ENCODE measurements around the gene LGALS3BP. TPM values are rescaled to one million over a fixed set of nuclear protein-coding genes. Genes with fewer than 3 reads are reported as not detected.

Gene LGALS3BP
- total and polyA plus RNA-seq, 10 donors: 33.6 to 188 (median 100) TPM

DNA sequence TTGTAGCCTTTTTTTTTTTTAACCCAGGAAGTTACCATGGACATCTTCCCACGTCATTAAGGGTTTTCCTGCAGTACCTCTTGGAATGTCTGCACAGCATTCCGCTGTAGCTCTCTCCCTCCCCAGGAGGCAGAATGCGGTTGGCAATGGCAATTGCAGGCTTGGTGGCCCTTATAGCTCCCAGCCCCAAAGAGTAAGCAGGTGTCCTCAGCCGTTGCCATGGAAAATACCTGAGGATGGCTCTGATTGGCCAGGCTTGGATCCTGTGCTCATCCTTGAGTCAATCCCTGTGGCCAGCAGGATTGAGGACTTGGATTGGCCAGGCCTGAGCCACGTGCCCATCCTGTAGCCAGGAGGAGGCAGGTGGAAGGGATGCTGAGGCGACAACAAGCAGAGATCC lies 39.0 kb downstream of the LGALS3BP start:
- TF ChIP-seq POLR2AphosphoS5 (IDR thresholded peaks at IDR 0.05) (no peak), POLR2A (IDR thresholded peaks at IDR 0.05) (no peak)
- TF ChIP-seq, protein P1, sequence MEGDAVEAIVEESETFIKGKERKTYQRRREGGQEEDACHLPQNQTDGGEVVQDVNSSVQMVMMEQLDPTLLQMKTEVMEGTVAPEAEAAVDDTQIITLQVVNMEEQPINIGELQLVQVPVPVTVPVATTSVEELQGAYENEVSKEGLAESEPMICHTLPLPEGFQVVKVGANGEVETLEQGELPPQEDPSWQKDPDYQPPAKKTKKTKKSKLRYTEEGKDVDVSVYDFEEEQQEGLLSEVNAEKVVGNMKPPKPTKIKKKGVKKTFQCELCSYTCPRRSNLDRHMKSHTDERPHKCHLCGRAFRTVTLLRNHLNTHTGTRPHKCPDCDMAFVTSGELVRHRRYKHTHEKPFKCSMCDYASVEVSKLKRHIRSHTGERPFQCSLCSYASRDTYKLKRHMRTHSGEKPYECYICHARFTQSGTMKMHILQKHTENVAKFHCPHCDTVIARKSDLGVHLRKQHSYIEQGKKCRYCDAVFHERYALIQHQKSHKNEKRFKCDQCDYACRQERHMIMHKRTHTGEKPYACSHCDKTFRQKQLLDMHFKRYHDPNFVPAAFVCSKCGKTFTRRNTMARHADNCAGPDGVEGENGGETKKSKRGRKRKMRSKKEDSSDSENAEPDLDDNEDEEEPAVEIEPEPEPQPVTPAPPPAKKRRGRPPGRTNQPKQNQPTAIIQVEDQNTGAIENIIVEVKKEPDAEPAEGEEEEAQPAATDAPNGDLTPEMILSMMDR (IDR thresholded peaks at IDR 0.05 in 8 of 11, conservative IDR thresholded peaks at IDR 0.05 in 3 of 11): no peak
- no peaks in the 10 kb centered on the region for H3K27me3 ChIP-seq (replicated peaks in 1 of 7)
- no peaks in the 10 kb centered on the region for H3K9me3 ChIP-seq
- no peak overlapping the region for H3K4me3 ChIP-seq
- DNase-seq: no peak
- intact Hi-C loops (cut with DNase I; ENCODE audit: low total_unique reads): no loop called here
- WGBS, 5 donors: 64 to 83% (median 75%) methylated on average over 6 of the region's 6 CpGs
- no peak overlapping the region for H3K27ac ChIP-seq
- peaks cover 0 to 8% (median 1%) of the 10 kb centered on the region in 6 donors for H3K4me1 ChIP-seq
- H3K36me3 ChIP-seq: no peaks in the 10 kb centered on the region

DNA sequence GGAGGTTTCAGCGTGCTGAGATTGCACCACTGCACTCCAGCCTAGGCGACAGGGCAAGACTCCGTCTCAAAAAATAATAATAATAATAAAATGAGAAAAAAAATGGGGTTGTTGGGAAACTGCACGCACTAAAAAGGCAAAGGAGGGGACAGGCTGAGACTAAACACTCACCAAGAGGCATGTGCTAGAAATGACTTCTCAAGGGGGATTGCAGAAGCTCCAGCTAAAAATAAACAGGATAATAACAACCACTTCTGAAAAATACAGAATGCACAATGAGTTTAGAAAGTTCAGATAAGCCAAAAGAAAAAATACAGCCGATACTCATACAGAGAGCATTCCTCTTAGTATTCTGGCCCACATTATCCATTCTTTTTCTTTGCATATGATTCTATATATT lies 39.5 kb downstream of the LGALS3BP start:
- intact Hi-C loops (cut with DNase I; ENCODE audit: low total_unique reads): no loop called here
- H3K4me3 ChIP-seq: no peak overlapping the region
- no peak for DNase-seq
- H3K27me3 ChIP-seq (replicated peaks in 1 of 7): no peaks in the 10 kb centered on the region
- H3K9me3 ChIP-seq: no peaks in the 10 kb centered on the region
- no peaks in the 10 kb centered on the region for H3K36me3 ChIP-seq
- WGBS, 5 donors: 82 to 94% (median 87%) methylated on average over 5 of the region's 5 CpGs
- peaks cover 0 to 13% (median 3%) of the 10 kb centered on the region in 6 donors for H3K4me1 ChIP-seq
- no peak overlapping the region for H3K27ac ChIP-seq
- TF ChIP-seq POLR2A (IDR thresholded peaks at IDR 0.05) (no peak), POLR2AphosphoS5 (IDR thresholded peaks at IDR 0.05) (no peak)

DNA sequence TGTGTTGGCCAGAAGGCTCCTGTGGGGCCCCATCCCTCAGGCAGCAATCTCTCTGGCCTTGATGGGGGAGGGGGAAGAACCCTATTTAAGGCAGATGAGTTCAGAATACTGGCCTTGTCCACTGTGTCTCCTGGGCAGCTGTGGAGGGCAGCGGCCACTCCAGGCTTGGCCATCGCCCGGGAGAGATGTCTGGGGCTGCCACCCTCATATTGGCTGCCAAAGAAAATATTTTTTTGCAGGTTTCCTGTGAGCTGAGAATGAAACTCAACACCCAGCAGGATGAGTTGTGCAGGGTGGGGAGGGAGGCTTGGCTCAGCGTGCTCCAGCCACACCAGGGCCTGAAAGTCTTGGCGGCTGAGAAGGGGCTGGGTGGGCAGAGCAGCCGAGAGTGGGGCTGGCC lies 40.1 kb downstream of the LGALS3BP start:
- H3K36me3 ChIP-seq: no peaks in the 10 kb centered on the region
- H3K27ac ChIP-seq: no peak overlapping the region
- TF ChIP-seq, protein P1 (IDR thresholded peaks at IDR 0.05 in 8 of 11, conservative IDR thresholded peaks at IDR 0.05 in 3 of 11): no peak
- TF ChIP-seq POLR2A (IDR thresholded peaks at IDR 0.05) (no peak), POLR2AphosphoS5 (IDR thresholded peaks at IDR 0.05) (no peak)
- no peak overlapping the region for H3K4me3 ChIP-seq
- intact Hi-C loops (cut with DNase I; ENCODE audit: low total_unique reads): no loop called here
- H3K9me3 ChIP-seq: no peaks in the 10 kb centered on the region
- WGBS, 5 donors: 74 to 89% (median 80%) methylated on average over 6 of the region's 6 CpGs
- H3K4me1 ChIP-seq: peaks cover 0 to 19% (median 6%) of the 10 kb centered on the region in 6 donors
- no peak for DNase-seq
- no peaks in the 10 kb centered on the region for H3K27me3 ChIP-seq (replicated peaks in 1 of 7)

DNA sequence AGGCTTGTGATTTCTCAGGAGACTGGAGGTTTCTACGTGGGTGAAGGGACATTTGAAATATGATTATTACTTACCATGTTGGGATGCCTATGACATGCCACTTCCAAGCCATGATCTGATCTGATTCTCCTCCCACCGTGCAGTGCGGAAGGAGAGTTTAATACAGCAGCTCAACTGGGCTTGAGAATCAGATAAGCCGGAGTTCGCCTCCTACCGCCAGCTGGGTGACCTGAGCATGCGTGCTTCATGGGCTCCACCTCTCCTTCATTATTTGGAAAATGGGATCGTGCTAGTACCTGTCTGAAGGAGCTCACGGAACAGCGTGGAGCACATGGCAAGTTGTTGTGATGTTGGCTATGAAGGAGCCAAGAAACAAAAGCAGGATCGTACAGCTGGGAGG lies 42.2 kb downstream of the LGALS3BP start:
- Histone ChIP-seq H3K27me3 (replicated peaks in 1 of 7) (no peaks in the 10 kb centered on the region), H3K4me3 (no peak overlapping the region), H3K27ac (no peak overlapping the region), H3K36me3 (no peaks in the 10 kb centered on the region), H3K9me3 (no peaks in the 10 kb centered on the region), H3K4me1 (peaks cover 6 to 40% (median 24%) of the 10 kb centered on the region in 6 donors)
- intact Hi-C loops (cut with DNase I; ENCODE audit: low total_unique reads): no loop called here
- no peak for TF ChIP-seq POLR2A (IDR thresholded peaks at IDR 0.05)
- 83 to 96% (median 88%) methylated on average over 10 to 11 of the region's 11 CpGs for WGBS, 5 donors
- no peak for DNase-seq

DNA sequence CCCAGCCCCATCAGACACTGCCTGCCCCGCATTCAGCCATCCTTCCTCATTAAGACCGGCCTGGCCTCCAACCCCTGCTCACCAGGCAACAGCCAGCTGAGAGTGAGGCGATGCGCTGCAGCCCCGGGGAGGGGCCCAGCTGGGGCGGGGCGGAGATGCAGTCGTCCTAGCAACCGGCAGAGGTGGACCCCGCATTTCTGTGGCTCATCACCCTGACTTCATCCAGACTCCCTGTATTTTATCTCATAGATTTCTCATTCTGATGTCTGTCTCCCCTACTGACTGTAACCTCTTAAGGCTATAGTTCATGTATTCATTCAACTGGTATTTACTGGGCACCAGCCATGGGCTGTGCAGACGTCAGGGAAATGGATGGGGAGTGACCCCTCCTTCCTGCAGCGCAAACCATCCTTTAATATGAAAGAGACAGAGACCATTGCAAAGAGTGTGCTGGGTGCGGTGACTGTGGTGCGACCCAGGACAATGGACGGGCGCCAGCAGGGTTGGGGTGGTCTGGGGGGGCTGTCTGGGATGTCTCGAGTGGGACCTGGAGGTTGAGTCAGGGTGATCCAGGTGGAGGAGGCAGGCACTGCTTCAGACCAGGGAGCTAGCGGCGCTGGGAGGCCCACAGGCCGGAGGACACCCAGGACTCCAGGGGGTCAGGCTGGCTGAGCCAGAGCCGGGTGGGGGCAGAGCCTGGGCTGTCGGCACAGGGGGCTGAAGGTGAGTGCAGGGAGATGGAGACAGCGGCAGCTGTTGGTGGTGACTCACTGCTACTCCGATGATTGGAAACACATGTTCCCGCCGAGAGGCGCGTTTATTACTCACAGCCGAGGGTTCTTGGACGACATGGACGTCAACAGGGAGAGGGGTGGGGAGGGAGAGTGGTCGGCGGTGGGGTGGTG lies 44.1 kb downstream of the LGALS3BP start:
- H3K4me1 ChIP-seq: peaks cover 6 to 46% (median 25%) of the 10 kb centered on the region in 6 donors
- H3K9me3 ChIP-seq: no peaks in the 10 kb centered on the region
- no peaks in the 10 kb centered on the region for H3K36me3 ChIP-seq
- H3K27ac ChIP-seq: peak overlapping the region in 7 of 8 donors; percentile 60 to 89 (median 84)
- intact Hi-C loops (cut with DNase I; ENCODE audit: low total_unique reads): no loop called here
- H3K27me3 ChIP-seq (replicated peaks in 1 of 7): no peaks in the 10 kb centered on the region
- 79 to 88% (median 81%) methylated on average over 30 to 33 of the region's 33 CpGs for WGBS, 5 donors
- H3K4me3 ChIP-seq: no peak overlapping the region
- TF ChIP-seq, protein P1 (IDR thresholded peaks at IDR 0.05 in 8 of 11, conservative IDR thresholded peaks at IDR 0.05 in 3 of 11): no peak
- DNase-seq: no peak

All from spleen (tissue), 11 donors.